ENCODE data around the gene PRKAG1. TPM values are rescaled to one million over a fixed set of nuclear protein-coding genes. Genes with fewer than 3 reads are reported as not detected.
A peak's percentile ranks its signal among the peaks of the same experiment; 100 is the strongest.

The PRKAG1 gene
- polyA plus RNA-seq, 3 donors, result 35.9 to 58.9 (median 50.1) TPM

DNA sequence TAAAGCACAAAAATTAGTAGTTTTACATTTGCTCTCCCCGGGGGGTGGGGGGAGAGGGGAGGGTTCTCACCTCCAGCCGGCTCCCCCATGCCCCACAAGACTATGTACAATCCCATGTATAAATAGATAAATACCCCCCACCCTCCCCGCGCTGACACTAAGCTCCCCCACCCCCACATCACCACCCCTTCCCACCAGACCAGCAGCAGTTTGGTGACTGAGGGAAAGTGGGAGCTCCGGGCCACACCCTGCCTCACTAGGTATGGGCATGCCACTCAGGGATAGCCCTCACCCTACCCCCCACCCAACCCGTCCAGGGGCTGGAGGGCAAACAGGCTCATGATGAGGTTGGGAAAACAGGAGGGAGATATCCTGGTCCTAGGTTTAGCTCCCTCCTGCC lies 1.9 kb upstream of the PRKAG1 start:
- peaks cover 27% of the 10 kb centered on the region for H3K4me1 Mint-ChIP-seq
- H3K36me3 ChIP-seq (replicated peaks in 1 of 2; ENCODE audit: control insufficient read depth in 1 of 2, insufficient read depth in 2 of 2, low read length in 2 of 2), result peaks cover 46 to 49% of the 10 kb centered on the region in 2 donors
- DNase-seq, result no peak
- intact Hi-C loops (cut with micrococcal nuclease), result no loop called here
- no peaks in the 10 kb centered on the region for H3K9me3 ChIP-seq (replicated peaks in 1 of 2; ENCODE audit: control insufficient read depth in 1 of 2, insufficient read depth in 1 of 2, low read length in 2 of 2)
- no peak overlapping the region for H3K4me3 Mint-ChIP-seq
- H3K4me3 ChIP-seq (replicated peaks in 1 of 3; ENCODE audit: low read depth in 2 of 3, low read length in 3 of 3), result no peak overlapping the region
- peaks cover 25 to 28% of the 10 kb centered on the region in 2 donors for H3K4me1 ChIP-seq (ENCODE audit: control insufficient read depth in 1 of 2, insufficient read depth in 2 of 2, low read length in 2 of 2)
- H4K20me1 ChIP-seq (ENCODE audit: insufficient read depth, low read length), result peaks cover 18% of the 10 kb centered on the region
- peaks cover 51 to 61% of the 10 kb centered on the region in 2 donors for H3K36me3 Mint-ChIP-seq
- WGBS (ENCODE audit: insufficient coverage), result no CpG with 5 or more reads among the region's 6 CpGs
- H2AFZ ChIP-seq (ENCODE audit: insufficient read depth, low read depth, low read length, poor library complexity, severe bottlenecking), result no peak overlapping the region
- no peaks in the 10 kb centered on the region for H3K27me3 ChIP-seq (ENCODE audit: control insufficient read depth in 2 of 2, insufficient read depth in 2 of 2, low read length in 2 of 2)
- peak overlapping the region; percentile 19 to 100 for H3K27ac ChIP-seq (ENCODE audit: low read depth in 1 of 2, low read length in 2 of 2)
- TF ChIP-seq, protein P1, sequence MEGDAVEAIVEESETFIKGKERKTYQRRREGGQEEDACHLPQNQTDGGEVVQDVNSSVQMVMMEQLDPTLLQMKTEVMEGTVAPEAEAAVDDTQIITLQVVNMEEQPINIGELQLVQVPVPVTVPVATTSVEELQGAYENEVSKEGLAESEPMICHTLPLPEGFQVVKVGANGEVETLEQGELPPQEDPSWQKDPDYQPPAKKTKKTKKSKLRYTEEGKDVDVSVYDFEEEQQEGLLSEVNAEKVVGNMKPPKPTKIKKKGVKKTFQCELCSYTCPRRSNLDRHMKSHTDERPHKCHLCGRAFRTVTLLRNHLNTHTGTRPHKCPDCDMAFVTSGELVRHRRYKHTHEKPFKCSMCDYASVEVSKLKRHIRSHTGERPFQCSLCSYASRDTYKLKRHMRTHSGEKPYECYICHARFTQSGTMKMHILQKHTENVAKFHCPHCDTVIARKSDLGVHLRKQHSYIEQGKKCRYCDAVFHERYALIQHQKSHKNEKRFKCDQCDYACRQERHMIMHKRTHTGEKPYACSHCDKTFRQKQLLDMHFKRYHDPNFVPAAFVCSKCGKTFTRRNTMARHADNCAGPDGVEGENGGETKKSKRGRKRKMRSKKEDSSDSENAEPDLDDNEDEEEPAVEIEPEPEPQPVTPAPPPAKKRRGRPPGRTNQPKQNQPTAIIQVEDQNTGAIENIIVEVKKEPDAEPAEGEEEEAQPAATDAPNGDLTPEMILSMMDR (IDR thresholded peaks at IDR 0.05), result no peak
- peaks cover 0 to 1% (median 0%) of the 10 kb centered on the region in 3 donors for H3K27me3 Mint-ChIP-seq (ENCODE audit: low read depth in 3 of 3)
- peaks cover 0 to 2% (median 0%) of the 10 kb centered on the region in 7 donors for H3K9me3 Mint-ChIP-seq
- H3K79me2 ChIP-seq (ENCODE audit: insufficient read depth, low read length), result peaks cover 36% of the 10 kb centered on the region
- no peak overlapping the region for H3K4me2 ChIP-seq (replicated peaks; ENCODE audit: extremely low read depth, low read length, poor library complexity, severe bottlenecking)
- H3K9ac ChIP-seq (ENCODE audit: insufficient read depth, low read length, poor library complexity, severe bottlenecking), result no peak overlapping the region
- peak overlapping the region in 6 of 7 donors; percentile 23 to 82 (median 69) for H3K27ac Mint-ChIP-seq

DNA sequence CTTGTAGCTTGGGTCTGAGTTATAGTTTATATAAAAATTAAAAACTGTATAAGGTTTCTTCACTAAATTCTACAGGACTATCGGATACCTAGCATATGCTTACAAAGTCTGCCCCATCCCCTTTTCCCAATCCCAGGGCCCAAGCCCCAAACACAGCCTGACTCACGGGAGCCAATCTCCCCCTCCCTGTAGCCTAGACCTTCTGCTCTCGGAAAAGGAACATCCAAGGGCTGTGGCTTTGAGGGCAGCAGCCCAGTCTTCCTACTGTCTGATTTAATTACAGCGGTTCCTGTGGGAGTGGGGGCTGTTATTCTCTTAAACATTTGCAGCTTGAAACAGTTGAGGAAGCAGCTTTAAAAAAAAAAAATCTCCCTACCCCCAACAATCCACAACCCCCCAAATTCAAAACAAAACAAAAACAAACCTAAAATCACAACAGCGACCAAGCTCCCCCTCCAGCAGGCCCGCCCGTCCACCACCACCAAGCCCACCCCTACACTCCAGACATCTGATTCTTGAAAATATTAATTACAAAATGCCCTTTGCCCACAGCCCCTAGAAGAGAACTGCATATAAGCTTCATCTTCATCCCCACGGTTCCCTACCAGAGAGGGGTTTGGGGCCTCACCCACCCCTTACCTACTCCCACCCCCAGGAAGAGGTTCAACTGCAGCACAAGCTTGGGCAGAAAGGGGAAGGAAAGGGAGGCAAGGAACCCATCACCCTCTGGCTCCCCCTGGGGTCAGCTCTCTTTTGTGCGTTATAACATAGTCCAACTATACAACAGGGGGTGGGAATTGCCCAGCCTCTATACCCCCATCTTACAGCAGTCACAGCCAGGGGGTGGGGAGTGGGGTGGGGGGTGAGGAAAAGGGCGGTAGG lies 1.1 kb upstream of the PRKAG1 start:
- Mint-ChIP-seq H3K9me3 (peaks cover 0 to 2% (median 0%) of the 10 kb centered on the region in 7 donors), H3K27ac (peak overlapping the region; percentile 98 to 100 (median 99)), H3K36me3 (peaks cover 49 to 59% of the 10 kb centered on the region in 2 donors), H3K27me3 (ENCODE audit: low read depth in 3 of 3) (peaks cover 0 to 4% (median 0%) of the 10 kb centered on the region in 3 donors), H3K4me3 (peak overlapping the region; percentile 89 to 96), H3K4me1 (peaks cover 29% of the 10 kb centered on the region)
- DNase-seq, result peak; percentile 77 to 83 (median 79)
- peaks cover 25 to 28% of the 10 kb centered on the region in 2 donors for H3K4me1 ChIP-seq (ENCODE audit: control insufficient read depth in 1 of 2, insufficient read depth in 2 of 2, low read length in 2 of 2)
- H4K20me1 ChIP-seq (ENCODE audit: insufficient read depth, low read length), result peaks cover 13% of the 10 kb centered on the region
- H3K27me3 ChIP-seq (ENCODE audit: control insufficient read depth in 2 of 2, insufficient read depth in 2 of 2, low read length in 2 of 2), result no peaks in the 10 kb centered on the region
- H2AFZ ChIP-seq (ENCODE audit: insufficient read depth, low read depth, low read length, poor library complexity, severe bottlenecking), result no peak overlapping the region
- TF ChIP-seq, protein P1 (IDR thresholded peaks at IDR 0.05), result peak; percentile 65
- intact Hi-C loops (cut with micrococcal nuclease), result loop anchor here (5.0 kb wide), 1 partner anchor 38 kb away; no protein-coding TSS in a partner anchor
- peak overlapping the region in 2 of 3 experiments; percentile 94 to 96 for H3K4me3 ChIP-seq (replicated peaks in 1 of 3; ENCODE audit: low read depth in 2 of 3, low read length in 3 of 3)
- no peaks in the 10 kb centered on the region for H3K9me3 ChIP-seq (replicated peaks in 1 of 2; ENCODE audit: control insufficient read depth in 1 of 2, insufficient read depth in 1 of 2, low read length in 2 of 2)
- peaks cover 39 to 41% of the 10 kb centered on the region in 2 donors for H3K36me3 ChIP-seq (replicated peaks in 1 of 2; ENCODE audit: control insufficient read depth in 1 of 2, insufficient read depth in 2 of 2, low read length in 2 of 2)
- WGBS (ENCODE audit: insufficient coverage), result 11% methylated on average over 3 of the region's 10 CpGs
- H3K79me2 ChIP-seq (ENCODE audit: insufficient read depth, low read length), result peaks cover 39% of the 10 kb centered on the region
- peak overlapping the region; percentile 98 for H3K4me2 ChIP-seq (replicated peaks; ENCODE audit: extremely low read depth, low read length, poor library complexity, severe bottlenecking)
- H3K9ac ChIP-seq (ENCODE audit: insufficient read depth, low read length, poor library complexity, severe bottlenecking), result peak overlapping the region; percentile 97
- H3K27ac ChIP-seq (ENCODE audit: low read depth in 1 of 2, low read length in 2 of 2), result peak overlapping the region; percentile 94 to 100
